Myocyte (in vitro differentiated cells): ENCODE results near the gene ACCSL. TPM values are rescaled to one million over a fixed set of nuclear protein-coding genes. Genes with fewer than 3 reads are reported as not detected.

Experiments used
- DNase-seq: peaks from one replicate; pipeline ENCODE4 v3.0.0-alpha.2; 2012; ENCODE audit warnings: low read depth
- polyA plus RNA-seq: library from polyadenylated mRNA; unstranded; fragments of >200 nt; gene quantifications from one replicate; pipeline ENCODE4 v1.2.1, GENCODE V29; 2012; ENCODE audit warnings: missing spikeins
- total RNA-seq: library from RNA; depleted of rRNA; stranded (reverse); fragments of >200 nt; gene quantifications from 2 replicates; pipeline ENCODE4 v1.2.3, GENCODE V29; 2014

Gene ACCSL
- total RNA-seq, result not detected in 2 replicates
- polyA plus RNA-seq, result not detected

DNA sequence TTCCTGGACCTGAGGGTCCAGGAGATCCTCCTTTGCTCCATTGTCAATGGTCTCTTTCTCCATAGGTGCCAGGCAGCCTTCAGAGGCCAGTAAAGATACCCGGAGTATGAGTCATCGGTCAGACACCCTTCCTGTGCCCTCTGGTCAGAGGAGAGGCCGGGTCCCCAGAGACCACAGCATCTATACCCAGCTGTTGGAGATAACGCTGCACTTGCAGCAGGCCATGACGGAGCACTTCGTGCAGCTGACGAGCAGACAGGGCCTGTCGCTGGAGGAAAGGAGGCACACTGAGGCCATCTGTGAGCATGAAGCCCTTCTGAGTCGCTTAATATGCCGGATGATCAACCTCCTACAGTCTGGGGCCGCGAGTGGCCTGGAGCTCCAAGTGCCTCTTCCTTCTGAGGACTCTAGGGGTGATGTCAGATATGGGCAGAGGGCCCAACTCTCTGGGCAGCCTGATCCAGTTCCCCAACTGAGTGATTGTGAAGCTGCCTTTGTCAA, at the start of gene ACCSL:
Gene ACCSL, plus strand, starts transcription at position 51 of the 501 bp plus-strand sequence. Its CDS starts 56 bp downstream, at position 107.
- peak; percentile 19 for DNase-seq

- DNase-seq, result no peak
These were observed 49.5 kb upstream of the ACCSL start for GRCh38 chr11:43998308-43998707.

GRCh38 chr11:44000731-44001130, 47.0 kb upstream of the ACCSL start:
- no peak for DNase-seq

- no peak for DNase-seq
These were observed 45.3 kb upstream of the ACCSL start for GRCh38 chr11:44002191-44003093.

DNA sequence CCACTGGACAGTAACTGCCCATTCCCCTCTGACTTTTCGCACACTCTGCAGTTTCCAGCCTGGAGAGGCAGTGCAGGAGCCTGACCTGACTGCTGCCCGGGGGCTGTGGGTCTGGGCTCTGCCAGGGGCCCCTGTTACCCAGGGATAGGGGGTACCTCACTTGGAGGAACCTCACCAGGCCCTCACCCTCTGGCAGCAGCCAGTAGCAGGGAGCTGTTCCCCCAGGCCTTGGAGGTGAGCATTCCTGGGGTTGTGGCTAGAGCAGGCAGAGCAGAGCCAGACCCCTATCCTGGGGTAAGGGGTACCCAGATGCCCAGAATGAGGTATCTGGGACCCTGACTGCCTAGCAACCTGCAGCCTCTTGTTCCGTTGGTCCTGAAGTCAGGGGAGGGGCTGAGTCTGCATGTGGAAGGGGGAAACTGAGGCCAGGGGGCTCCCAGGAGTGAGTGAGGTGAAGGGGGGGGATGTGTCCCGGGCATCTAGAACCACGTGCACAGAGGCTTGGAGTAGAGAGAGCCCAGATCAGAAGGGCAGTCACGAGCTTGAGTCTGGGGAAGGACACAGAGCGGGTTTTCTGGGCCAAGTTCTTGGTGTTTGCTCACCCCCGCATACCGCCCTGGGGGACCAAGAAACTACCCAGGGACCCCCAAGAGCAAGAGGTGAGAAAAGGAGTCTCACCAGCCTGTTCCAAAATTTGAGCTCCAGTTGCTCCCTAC, 43.9 kb upstream of the ACCSL start:
- DNase-seq, result no peak

DNA sequence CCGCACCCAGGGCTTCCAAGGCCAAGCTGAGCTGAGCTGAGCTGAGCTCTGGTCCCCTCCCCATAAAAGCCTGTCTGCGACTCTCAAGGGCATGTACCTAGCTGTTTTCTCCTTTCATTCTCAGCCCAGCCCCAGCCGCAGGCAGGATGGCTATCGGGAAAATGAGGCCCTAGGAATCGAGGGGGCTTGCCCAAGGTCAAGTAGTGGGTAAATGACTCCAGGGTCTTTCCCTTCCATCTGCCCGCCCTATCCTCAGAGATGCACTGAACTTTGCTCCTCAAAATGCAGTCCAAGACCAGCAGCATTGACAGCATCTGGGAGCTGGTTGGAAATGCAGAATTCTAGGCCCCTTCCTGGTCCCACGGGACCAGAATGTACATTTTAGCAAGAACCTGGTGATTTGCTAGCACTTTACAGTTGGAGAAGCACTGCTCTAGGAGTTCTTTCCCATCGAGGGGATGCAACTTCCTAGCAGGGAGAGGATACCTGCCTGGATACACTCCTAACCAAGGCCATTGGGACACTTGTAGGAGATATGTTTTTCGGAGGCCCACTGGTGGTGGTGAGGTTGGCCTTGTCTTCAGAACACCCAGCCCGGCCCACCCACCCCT, 43.2 kb upstream of the ACCSL start:
- DNase-seq, result no peak

DNA sequence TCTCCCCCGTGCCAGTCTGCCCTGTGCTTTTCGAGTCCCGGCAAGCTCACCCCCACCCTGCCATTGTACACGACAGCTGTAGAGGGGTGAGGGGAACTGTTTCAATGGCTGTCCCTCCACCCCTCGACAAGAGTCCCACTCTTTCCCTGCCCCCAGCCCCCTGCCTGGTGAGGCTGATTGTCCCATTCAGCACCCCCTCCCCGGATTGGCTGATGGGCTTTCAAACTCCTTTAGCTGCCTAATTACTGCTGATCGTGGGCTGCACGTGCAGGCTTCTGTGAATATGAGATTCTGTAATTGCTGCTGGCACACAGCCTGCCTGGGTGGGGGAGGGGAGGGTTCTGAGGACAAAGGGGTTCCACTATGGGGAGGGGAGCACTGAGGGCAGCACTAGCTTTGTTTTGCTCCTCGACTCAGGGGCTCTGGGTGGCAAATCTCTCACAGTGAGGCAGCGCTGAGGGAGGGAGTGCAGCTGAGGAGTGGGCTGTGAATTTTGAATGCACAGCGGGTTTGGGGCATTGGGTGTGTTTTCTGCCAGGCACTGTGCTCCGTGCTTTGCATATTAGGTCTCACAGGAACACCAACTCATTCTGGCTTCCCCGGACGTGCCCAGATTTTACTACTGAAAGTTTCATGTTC, 42.6 kb upstream of the ACCSL start:
- DNase-seq, result no peak

DNA sequence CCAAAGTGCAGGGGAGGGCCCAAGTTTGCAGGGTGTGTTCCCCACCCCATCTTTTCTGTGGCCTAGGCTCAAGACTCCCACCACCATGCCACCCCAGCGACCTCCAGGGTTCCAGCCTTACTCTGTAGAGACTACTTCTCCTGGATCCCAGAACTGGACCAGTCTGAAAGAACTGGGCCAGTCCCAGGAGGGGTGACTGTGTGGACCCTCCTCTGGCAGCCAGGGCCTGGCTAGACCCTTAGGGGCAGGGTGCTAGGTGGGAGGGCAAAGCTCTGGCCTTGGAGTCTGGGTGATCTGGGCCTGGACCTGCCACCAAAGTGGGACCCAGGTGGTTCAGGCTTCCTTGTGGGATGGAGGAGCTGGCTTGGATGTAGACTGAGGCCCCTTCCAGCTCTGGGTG, 41.8 kb upstream of the ACCSL start:
- no peak for DNase-seq

DNA sequence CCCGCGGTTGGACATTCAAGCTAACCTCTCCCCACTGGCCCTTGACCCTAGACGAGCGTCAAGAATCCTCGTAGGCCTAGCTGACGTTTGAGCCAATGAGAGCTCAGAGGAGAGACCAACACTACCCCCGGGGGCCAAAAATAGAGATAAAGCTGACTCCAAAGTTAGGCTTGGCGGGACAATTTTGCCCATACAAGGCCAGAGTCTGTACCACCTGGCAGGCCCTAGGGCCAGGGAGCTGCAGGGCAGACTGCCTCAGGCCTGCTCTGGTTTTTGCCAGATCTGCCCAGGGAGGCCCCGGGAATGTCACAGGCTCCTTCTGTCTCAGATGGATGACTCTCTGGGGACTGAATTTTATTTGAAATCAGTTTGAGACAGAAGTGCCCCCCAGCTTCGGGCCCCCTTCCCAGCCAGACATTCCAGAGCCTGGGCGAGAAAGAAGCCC, 40.8 kb upstream of the ACCSL start:
- DNase-seq, result no peak

DNA sequence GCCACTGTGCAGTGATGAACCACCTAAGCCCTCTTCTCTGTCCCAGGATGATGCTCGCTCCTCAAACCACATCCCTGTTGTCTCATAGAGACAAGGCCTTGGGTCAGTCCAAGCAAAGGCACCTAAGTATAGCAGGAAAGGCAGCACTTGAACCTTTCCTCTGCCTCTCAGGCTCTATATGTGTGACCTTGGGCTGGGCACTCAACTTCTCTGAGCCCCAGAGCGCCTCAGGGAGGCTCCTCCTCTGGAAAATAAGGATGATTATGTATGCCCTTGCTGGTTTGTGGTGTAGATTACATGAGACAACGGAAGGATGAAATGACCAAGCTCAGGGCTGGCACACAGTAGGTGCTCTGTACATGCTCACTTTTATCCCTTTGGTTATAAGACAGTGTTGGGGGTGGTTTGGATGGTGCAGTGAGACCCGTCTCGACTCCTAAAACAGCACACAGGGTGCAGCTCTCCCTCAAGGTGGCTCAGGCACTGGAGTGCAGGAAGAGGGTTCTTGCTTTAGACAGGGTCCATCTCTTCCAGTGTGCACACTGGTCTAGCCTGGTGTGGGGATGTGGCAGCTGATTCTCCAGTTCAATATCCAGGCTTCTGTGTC, 40.2 kb upstream of the ACCSL start:
- DNase-seq, result no peak

GRCh38 chr11:44008088-44008501, 39.7 kb upstream of the ACCSL start:
- DNase-seq, result peak; percentile 49

- DNase-seq, result no peak
These were observed 39.1 kb upstream of the ACCSL start for GRCh38 chr11:44008698-44009097.

DNA sequence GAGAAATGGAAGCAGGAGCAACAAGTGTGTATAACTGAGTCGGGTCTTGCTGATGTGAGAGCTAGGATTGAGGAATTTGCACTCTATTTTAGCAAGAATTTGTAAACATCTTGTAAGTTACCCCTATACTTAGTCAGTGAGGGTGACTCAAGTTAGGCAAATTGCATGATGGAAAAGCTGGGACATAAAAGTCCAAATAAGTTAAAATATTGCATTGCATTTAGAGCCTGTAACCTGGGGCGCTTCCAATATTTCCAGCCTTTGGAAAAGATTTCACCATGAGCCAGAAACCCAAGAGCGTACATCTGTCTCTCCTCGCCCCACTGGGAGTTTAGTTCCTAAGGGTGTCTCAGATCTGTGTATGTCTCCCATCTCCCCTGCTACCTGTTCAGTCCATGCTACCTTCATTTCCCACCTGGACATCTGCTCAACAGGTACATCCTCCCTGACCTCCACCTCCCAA, 37.0 kb upstream of the ACCSL start:
- no peak for DNase-seq

GRCh38 chr11:44011797-44012196, 36.0 kb upstream of the ACCSL start:
- no peak for DNase-seq

DNA sequence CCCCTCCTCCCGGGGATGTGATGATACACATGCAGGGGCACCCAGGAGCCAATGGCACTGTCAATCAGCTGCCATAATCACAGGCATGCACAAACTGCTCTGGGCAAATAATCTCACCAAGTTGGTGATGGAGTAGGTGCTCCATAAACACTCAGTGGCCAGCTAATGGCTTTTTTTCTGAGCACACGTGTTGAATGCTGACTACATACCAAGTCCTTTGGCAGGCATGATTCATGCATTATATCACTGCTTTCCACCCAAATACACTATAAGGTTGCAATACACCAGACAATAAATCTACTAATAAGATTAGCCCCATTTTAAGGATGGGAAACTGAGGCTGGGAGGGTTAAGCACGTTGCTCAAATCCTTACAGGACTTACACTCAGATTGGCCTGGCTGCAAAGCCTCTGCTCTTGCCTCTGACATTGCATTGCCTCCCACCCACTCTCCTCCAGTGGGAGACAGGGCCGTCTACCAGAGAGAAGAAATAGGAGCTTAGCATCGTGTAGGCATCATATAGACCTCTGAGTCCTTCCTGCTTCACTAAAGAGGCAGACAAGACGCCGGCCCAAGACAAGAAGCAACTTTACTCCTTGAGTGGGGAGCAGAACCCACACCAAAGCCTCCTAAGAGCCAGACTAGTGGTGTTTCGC, 32.7 kb upstream of the ACCSL start:
- no peak for DNase-seq

DNA sequence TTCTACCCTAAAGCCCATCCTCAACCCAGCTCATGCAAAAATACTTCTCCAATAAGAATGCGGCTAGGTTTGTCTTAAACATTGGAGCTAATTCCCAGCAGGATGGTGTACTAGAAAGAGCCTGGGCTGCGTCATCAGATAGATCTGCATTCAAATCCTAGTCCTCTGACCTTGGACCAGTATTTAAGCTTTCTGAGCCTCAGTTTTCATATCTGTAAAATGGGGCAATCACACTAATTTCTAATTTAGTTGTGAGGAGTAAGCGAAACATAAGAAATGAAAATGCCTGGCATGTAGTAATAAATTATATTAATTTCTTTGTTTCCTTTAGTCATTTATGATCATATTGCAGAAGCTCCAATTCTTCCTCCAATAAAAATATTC, 32.2 kb upstream of the ACCSL start:
- DNase-seq, result no peak

DNA sequence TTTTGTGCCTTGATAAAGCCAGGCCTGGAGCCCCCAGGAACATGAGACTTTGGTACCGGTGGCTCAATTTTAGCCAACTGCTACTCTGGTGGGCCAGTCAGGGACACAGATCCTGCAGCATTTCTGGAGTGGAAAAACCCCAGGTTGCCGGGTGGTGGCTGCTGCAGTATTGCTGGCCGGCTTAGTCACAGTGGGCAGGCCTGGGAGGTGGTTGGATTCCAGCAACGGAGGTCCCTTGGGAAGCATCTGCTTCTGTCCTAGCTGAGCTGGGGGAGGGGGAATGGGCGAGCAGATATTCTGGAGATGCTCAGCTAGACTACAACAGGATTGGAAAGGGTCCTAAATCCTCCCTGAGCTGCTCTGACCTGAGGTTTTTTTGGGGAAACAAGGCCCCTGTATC, 31.6 kb upstream of the ACCSL start:
- DNase-seq, result peak; percentile 94

DNA sequence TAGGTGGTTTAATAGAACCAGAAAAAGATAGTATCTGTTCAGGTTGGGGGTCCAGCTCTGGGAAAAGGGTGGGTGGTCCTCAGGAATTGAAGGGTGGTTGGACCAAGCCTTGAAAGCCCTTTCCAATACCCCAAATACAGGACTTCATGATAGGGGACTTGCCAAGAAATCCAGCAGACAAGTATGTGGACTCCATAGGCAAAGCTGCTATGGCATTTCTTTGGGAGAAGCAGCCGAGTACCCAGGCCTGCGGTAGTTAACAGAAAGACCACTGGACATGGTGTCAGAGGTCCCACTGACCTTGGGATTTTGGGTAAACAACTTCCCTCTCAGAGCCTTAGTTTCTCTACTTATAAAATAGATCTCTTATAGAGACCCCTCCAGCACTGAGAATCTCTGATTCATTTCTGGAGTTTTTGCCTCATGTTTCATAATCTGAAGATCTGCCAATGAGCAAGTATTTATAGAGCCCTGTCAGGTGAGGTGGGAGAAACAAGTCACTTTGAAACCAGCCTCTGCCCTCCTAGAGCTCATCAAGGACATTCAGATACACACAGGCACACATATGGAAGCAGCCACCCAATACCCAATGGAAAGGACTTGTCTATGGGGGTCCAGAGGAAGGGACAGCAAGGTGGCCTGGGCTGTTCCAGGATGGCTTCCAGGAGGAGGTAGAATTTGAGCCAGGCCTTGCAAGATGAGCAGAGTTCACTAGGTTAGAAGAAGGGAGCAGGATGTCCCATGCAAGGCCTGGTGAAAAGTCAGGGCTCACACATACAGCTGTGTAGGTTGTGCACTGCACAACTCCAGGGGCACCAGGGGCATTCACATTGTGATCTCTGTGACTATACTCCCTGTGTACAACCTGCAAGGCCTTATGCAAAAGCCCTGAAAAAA, 31.0 kb upstream of the ACCSL start:
- DNase-seq, result no peak
